GM19043 (cell line): ENCODE measurements around the gene THUMPD3.

ENCODE experiments used
- ATAC-seq: cut with Tn5 transposase; IDR thresholded peaks from one replicate; pipeline ENCODE4 v1.9.1; 2021; ENCODE audit warnings: low read depth; ENCODE audit not compliant: unreplicated experiment

THUMPD3 gene

DNA sequence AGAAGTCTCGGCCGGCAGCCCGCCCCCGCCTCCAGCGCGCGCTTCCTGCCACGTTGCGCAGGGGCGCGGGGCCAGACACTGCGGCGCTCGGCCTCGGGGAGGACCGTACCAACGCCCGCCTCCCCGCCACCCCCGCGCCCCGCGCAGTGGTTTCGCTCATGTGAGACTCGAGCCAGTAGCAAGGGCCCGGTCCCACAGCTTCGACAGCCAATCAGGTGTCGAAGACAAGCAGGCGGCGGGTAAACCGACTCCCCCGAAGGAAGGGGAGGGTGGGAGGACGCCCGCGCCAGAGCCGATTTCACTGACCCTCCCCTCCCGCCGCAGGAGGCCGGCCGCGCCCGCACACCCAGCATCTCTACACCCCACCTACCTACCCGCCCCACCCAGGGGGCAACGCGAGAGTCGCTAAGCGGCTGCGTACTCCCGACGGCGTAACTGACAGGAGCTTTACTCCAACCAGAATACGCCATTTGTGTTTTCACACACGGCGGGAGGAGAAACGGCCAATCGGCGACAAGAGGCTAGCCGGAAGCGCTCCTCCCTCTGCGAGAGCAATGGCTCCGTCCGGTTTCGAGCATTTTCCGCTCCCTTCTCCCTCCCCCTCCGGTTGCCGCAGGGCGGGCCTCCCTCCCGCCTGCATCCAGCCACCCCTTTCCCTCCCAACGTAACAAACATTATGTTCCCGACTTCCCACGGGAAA is 33.9 kb downstream of the THUMPD3 start:
- peak; percentile 68 for ATAC-seq

DNA sequence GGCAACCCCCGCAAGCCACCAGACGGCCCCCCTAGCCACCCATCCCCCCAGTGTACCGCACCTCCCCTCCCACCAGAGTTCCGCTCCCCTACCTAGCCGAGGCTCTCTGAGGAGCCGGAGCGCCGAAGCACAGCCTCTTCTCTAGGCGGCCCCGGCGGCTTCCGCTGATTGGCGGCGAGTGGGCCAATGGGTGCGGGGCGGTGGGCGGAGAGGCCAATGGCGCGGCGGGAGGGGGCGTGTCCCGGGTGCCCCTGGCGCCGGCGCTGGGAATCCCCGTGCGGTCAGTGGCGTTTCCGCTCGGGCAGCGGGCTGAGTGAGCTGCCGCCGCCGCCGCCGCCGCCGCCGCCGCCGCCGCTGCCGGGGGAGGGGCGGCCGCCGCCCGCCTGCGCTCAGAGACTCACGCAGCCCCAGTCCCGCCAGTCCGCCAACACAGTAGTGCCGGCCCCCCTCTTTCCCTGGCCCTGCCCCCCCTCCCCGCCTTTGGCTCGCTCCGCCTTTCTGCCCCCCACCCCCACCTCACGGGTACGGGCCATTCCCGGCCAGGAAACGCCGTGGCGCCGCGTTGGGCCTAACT is 34.6 kb downstream of the THUMPD3 start, which contains the start of gene SETD5:
Gene SETD5, plus strand, starts transcription at position 284 of the 574 bp plus-strand sequence. CDS start 31,324 bp downstream, outside the sequence.
- ATAC-seq = peak; percentile 42

DNA sequence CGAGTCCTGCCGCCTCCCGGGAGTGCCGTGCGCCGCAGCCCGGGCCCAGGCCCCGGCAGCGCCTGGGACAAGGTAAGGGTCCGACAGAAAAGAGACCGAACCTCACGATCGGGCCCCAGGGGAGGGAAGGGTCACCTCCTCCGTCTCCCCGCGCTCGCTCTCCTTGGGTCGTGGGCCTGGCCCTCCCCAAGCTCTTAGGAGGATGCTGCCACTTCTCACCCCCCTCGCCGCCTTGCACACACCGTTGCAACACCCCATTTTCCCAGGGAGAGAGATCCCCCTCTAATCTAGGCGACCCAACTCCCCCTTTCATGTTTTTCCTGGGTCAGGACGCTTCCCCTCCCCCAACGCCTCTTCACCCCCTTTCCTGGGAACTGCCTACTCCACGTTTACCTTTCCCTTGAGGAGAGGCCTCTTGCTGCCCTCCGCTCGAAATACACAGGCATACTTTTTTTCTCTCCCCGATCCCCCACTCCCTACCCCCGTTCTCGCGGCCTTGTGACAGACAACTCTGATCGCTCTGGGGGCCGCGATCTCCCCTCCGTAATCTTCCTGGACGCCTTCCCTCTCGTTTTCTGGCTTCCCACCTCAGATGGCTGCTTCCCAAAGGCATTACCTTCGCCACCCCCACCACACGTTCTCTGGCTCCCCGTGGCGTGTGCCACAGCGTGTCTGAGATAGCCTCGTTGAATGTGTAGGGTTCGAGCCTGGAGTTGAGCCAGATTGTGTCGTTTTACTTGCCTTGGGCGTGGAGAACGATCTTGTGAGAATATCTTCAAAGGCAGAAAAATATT is 35.2 kb downstream of the THUMPD3 start:
- no peak for ATAC-seq

- ATAC-seq = no peak
Observed at GRCh38 chr3:9398700-9399336, 36.0 kb downstream of the THUMPD3 start.

DNA sequence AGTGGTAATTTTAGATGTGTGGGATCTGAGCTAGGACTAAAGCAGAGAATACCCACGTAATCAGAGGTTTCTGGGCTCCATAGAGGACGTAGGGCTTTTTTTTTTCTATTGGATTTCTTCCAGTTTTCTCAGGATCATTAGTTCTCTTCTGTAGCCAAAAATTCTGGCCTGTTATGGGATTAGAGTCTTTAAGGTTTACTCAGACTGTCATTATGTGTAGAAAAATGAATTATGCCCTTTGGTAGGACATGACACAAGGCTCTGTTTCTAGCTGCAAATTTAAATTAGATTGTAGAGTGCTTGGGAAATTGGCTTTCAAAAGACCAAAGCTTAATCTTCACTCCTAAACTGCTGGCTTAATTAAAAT is 36.5 kb downstream of the THUMPD3 start:
- no peak for ATAC-seq

GRCh38 chr3:9399746-9400145 is 36.9 kb downstream of the THUMPD3 start:
- ATAC-seq = no peak

DNA sequence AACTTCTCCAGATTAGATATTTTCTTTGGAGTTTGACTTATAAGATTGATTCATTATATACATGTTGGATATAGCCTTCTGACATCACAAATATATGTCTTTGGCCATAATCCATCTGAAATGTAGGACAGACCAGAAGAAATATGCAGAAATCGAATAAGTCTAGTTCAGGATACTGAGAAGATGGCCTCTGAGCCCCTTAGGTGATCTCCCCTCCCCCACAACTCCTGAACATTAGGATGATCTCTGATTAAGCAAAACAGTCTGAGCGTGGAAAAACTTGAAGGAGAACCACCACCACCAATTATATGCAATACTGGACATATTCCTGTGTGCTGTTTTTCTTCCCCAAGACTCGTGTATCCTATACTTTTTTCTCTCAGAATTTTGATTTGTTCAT is 37.8 kb downstream of the THUMPD3 start:
- ATAC-seq = no peak

GRCh38 chr3:9401986-9402385 is 39.1 kb downstream of the THUMPD3 start:
- ATAC-seq = no peak

- ATAC-seq = no peak
Observed at GRCh38 chr3:9402410-9403228, 39.8 kb downstream of the THUMPD3 start.

DNA sequence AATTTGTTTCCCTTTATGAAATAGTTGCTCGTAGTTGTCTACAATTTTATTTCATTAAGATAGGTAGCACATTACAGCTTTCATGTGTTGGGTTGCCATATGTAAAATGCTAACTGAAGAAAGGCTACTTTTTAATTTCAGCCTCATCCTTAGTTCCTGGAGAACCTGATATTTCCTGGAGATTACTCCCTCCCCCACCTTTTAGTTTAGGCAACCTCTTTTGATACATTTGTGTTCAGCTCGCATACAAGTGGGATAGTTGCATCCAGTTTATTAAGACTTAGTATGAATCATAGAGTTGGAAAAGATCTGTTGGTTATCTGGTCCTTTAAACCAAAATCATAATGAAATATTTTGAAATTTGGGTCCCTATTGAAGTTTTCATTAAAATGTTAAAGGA is 40.6 kb downstream of the THUMPD3 start:
- no peak for ATAC-seq

GRCh38 chr3:9404680-9405079 is 41.8 kb downstream of the THUMPD3 start:
- no peak for ATAC-seq

- no peak for ATAC-seq
Observed at GRCh38 chr3:9405756-9406155, 42.9 kb downstream of the THUMPD3 start.

GRCh38 chr3:9406856-9407626 is 44.2 kb downstream of the THUMPD3 start:
- no peak for ATAC-seq

DNA sequence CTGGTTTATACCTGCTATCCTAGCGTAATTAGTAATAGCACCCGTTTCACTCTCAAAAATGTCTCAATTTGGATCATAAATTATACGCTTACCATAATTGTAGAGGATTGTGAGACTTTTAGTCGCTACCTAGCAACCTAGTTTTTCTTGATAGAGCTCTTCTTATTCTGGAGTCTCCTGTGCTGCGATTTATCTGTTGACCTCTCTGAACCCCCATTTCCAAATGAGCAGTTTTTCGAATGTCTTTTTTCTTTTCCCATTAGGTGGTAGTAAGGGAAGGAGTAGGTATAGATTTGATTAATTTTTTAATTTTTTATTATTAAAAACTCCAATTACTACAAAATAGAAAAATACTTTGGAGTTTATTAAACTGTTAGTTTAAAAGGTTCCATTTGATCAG is 45.2 kb downstream of the THUMPD3 start:
- no peak for ATAC-seq

DNA sequence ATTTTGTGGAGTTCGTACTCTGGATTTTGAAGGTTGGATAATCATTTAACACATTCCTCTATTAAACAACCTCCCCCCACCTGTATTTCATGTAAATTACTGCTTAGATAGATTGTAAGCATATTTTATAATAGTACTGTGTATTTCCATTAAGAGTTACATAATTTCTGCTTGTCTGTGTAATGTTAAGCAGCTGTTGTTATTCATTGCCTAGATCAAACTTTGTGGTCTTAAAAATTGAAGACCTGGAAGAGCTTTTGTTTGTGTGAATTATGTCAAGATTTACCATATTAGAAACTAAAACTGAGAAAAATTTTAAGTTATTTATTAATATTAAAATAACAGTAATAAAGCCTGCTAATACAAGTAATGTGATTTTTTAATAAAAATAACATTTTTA is 45.7 kb downstream of the THUMPD3 start:
- no peak for ATAC-seq

DNA sequence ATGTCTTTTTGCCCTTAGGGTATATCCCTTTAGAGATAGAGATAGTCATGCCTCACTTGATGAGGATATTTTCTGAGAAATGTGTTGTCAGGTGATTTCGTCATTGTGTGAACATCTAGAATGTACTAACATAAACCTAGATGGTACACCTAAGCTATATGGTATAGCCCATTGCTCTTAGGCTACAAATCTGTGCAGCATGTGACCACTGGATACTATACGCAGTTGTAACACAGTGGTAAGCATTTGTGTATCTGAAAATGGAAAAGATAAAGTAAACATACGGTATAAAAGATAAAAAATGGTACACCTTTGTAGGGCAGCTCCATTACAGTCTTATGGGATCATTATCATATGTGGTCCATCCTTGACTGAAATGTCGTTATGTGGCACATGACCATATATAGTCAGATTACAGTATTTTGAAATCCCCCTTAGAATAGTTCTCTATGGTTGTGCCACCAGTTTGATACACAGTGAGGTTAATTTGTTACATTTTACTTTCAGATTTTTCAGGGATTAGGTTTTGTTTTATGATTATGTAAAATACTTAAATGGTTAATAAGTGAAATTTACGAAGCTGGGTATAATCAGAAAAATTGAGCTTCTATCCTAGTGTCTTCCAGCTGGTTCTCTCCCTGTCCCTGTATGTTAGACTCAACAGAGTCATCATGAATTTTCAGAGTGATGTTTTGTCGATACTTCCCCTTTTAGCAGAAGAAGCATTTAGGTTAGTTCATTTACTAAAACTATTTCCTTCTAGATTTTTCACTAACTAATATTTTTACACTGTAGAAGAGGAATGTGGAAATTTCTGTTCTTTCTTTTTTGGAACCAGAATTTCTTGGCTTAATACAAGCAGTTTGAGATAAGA is 47.4 kb downstream of the THUMPD3 start:
- ATAC-seq = no peak

DNA sequence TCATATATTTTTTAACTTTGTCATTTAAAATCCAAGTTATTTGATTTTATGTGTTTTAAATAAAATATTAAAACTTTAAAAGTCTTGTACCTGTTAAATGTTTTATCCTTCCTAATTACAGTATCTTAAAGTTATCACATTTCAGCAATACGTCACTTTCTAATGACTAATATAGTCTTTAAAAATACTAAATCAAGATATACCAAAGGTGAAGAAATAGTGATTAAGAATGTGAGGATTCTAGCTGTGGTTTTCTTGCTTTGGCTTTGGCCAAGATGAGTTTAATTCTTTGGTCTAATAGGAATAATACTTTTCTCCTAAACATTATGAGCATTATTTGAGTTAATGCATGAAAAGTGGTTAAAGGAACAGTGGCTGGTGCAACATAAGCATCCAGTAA is 48.4 kb downstream of the THUMPD3 start:
- ATAC-seq = no peak

DNA sequence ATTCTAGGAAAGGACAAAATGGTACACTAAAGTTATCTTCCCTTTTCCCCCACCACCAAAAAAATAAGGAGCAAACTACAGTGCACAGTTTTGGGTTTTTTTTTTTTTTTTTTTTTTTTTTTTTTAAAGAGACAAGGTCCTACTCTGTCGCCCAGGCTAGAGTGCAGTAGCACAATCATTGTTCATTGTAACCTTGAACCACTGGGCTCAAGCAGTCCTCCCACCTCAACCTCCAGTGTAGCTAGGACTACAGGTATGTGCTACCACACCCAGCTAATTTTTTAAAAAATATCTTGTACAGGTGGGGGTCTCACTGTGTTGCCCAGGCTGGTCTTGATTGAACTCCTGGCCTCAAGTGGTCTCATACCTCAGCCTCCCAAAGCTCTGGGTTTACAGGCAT is 49.4 kb downstream of the THUMPD3 start:
- no peak for ATAC-seq

GRCh38 chr3:9414826-9415225 is 52.0 kb downstream of the THUMPD3 start:
- no peak for ATAC-seq
